Measurements from ENCODE around the gene PLEKHA7.

PLEKHA7 gene

DNA sequence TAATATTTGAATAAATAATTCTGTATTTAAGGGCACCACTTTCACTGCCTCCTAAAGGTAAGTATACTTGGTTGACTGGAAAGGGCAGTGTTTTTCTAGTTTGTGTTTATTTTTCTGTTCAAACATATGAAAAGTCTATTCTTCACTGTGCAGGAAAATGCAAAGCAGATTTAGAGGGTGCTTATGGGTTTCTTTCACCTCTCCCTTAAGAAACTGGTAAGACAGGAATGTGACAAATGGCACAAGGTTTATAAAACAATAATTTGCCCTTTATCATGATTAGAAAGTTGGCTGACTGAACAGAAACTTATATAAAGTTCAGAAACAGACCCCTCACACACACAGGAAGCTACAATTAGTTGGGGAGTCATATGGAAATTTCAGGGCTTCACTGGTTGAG lies 60.6 kb downstream of the PLEKHA7 start:
- TF ChIP-seq, protein P1, sequence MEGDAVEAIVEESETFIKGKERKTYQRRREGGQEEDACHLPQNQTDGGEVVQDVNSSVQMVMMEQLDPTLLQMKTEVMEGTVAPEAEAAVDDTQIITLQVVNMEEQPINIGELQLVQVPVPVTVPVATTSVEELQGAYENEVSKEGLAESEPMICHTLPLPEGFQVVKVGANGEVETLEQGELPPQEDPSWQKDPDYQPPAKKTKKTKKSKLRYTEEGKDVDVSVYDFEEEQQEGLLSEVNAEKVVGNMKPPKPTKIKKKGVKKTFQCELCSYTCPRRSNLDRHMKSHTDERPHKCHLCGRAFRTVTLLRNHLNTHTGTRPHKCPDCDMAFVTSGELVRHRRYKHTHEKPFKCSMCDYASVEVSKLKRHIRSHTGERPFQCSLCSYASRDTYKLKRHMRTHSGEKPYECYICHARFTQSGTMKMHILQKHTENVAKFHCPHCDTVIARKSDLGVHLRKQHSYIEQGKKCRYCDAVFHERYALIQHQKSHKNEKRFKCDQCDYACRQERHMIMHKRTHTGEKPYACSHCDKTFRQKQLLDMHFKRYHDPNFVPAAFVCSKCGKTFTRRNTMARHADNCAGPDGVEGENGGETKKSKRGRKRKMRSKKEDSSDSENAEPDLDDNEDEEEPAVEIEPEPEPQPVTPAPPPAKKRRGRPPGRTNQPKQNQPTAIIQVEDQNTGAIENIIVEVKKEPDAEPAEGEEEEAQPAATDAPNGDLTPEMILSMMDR (IDR thresholded peaks at IDR 0.05): no peak
- no peak for TF ChIP-seq ZFX (IDR thresholded peaks at IDR 0.05; ENCODE audit: borderline replicate concordance)
- no peak overlapping the region for H3K27ac ChIP-seq

DNA sequence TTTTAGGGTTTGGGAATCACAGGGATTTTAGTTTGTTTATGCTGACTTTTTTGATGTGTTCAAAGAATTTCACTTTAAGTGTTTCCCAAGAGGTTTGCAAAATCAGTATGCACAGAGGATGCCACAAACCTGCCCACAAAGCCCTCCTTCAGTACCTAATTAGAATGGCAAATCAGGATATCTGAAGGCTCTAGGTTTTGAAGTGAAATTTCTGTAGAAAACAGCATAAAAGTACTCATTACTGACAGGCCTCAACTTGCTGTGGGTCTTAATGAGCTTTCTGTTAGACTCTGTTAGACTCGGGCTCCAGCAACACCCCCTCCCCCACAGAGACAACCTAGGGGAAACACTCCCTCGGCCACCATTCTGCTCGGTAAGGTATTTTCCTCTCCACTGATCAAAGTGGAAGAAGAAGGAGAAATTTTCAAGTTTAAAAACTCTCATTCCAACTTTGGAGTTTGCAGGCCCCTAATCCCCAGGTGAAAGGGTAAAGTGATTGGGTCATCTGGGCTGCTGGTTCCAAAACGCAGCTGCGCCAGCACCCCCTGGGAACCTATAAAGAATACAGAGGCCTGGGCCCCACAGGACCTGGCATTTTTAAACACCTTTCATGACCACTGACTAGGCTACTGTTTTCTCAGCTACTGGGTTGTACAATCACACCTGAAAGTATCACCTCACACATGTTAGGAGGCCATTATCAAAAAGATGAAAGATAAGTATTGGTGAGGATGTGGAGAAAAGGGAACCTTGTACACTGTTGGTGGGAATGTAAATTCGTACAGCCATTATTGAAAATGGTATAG lies 67.5 kb downstream of the PLEKHA7 start:
- H3K27ac ChIP-seq: no peak overlapping the region
- no peak for TF ChIP-seq ZFX (IDR thresholded peaks at IDR 0.05; ENCODE audit: borderline replicate concordance)
- TF ChIP-seq, protein P1 (IDR thresholded peaks at IDR 0.05): no peak

DNA sequence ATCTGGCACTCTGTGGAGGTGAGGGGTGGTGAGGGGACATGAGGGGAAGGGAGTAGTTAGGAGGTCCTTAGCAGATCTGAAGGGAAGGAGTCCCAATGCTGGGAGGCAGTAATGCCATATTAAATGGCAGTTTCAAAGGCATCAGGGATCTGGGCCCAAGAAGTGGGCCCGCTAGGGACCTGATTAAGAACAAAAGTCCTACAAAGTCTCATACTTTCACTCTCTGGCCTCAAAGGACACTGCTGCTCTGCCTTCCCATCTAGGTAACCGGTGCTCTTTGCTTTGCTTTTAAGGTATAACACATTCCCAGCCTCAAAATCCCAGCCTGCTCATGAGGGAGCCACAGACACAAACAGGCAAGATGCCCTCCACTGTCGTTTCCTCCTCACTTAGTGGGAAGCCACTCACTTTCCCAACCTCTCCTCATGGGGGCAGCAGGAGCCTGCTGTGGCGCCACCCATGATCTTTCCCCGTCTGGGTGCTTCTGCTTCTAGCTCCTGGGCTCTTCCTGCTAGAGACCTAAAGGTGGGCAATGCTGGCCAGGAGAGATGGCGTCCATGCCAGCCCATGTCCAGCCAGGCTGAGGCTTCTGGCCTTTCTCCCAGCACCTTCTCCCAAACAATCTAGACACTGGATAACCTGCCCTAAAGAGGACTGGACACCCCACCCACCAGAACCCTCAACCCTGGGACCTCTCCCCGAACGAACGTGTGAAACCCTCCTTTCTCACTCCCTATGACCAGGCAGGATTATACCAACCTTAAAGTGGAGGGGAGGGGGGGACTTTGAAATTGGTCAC lies 68.3 kb downstream of the PLEKHA7 start:
- no peak overlapping the region for H3K27ac ChIP-seq
- no peak for TF ChIP-seq ZFX (IDR thresholded peaks at IDR 0.05; ENCODE audit: borderline replicate concordance)
- TF ChIP-seq, protein P1 (IDR thresholded peaks at IDR 0.05): peak; percentile 89

DNA sequence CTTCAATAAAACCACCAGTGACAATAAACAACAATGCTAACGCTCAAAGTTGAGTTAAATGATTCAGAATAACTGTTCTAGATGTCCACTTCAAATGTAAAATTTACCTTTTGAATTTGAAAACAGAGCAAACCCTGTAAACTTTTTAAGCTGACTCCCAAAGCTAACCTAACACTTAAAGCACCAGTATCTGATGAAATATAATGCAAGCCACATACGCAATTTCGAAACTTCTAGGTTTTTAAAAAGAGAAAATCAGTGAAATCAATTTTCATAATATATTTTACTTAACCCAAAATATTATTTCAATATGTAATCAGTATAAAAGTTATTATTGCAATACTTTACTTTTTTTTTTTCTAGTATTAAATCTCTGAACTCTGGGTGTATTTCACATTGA lies 71.3 kb downstream of the PLEKHA7 start:
- H3K27ac ChIP-seq: no peak overlapping the region
- no peak for TF ChIP-seq ZFX (IDR thresholded peaks at IDR 0.05; ENCODE audit: borderline replicate concordance)
- TF ChIP-seq, protein P1 (IDR thresholded peaks at IDR 0.05): no peak

DNA sequence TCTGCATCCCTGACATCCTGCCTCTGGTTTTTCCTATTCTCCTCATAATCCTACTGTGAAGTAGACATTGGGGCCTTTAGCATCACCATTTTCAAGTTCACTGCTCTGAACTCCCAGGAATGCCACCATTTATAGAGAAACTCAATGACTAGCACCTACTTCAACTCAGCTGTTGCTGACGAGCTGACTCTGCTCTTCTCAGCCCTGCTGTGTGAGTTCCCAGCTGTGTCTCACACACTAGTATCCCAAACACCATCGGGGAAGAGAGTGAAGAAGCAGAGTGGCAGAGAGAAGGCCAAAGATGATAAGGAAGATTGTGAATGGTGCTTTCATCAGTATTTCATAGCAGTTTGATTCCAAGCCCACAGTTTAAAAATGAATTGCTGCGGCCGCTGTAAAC lies 71.9 kb downstream of the PLEKHA7 start:
- TF ChIP-seq ZFX (IDR thresholded peaks at IDR 0.05; ENCODE audit: borderline replicate concordance): no peak
- TF ChIP-seq, protein P1 (IDR thresholded peaks at IDR 0.05): no peak
- H3K27ac ChIP-seq: no peak overlapping the region

DNA sequence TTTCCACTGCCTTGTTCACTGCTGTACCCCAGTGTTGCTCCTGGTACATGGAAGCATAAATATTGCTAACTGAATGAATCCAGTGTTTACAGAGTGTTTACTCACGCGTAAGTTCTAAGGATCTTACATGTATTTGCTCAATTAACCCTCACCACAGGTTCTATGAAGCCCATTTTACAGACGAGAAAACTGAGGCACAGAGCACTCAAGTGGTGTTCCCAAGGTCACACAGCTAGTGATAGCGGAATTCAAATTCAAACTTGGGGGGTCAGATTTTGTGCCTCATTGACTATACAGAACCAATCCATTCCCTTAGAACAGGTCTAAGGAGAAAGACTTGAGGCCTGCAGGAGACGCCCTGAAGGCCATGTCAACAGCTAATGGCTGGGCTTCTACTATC lies 72.3 kb downstream of the PLEKHA7 start:
- no peak for TF ChIP-seq ZFX (IDR thresholded peaks at IDR 0.05; ENCODE audit: borderline replicate concordance)
- no peak overlapping the region for H3K27ac ChIP-seq

DNA sequence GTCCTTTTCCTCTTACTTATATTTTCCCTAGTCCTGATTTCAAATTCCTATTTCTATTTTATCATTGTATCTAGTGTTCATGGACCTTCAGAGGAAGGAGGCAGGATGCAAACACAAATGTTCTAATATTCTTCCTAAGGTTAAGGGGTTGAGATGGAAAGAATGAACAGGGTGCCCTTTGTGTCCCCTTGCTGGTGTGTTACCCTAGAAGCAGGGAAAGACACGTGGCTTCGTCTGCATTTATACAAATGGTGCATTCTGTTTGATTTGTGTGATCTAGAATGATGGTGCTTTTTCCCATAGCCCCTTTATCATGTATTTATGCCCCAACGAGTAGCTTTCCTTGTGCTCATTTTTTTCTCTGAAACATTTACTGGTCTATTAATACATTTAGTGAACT lies 76.2 kb downstream of the PLEKHA7 start:
- no peak for TF ChIP-seq ZFX (IDR thresholded peaks at IDR 0.05; ENCODE audit: borderline replicate concordance)
- TF ChIP-seq, protein P1 (IDR thresholded peaks at IDR 0.05): no peak
- no peak overlapping the region for H3K27ac ChIP-seq
